SH-SY5Y (cell line): ENCODE measurements around the gene CCNB1IP1.

Source experiments
- GATA2 ChIP-seq: IDR thresholded peaks from 2 replicates; pipeline ENCODE4 v1.6.1; 2011; ENCODE audit warnings: mild to moderate bottlenecking, low read depth, low read length
- GATA3 ChIP-seq: IDR thresholded peaks from 2 replicates; pipeline ENCODE4 v1.6.1; 2011; ENCODE audit warnings: low read depth, mild to moderate bottlenecking, low read length, moderate library complexity

DNA sequence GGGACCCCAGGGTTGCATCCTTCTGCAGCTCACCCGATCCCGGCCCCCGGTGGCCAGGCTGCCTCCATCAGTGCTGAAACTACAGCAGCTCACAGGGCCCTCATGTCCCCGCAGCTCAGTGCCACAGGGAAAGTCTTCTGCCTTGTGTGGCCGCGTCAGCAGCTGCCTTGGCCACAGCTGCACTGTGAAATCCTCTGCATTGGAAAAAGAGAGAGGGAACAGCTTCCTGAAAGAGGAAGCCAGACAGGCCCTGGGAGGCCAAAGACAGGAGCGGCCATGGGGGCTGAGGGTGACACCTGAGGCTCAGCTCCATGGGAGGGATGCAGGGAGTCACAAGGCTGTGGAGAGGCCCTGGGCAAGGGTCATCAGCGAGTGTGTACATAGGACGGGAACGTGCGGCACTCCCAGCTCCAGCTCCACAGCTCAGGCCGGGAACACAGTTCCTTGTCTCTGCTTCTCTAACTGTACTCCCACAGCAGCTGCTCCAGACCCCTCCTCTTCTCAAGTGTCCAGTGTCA, 43.1 kb upstream of the CCNB1IP1 start:
- no peak for TF ChIP-seq GATA2
- no peak for TF ChIP-seq GATA3
